Bronchial epithelial cell (primary cell): ENCODE results near the gene CALR. TPM values are rescaled to one million over a fixed set of nuclear protein-coding genes. Genes with fewer than 3 reads are reported as not detected.
"Not testable (repeated sequence)": the region's sequence is repeated elsewhere in the genome, so short reads cannot be mapped to it uniquely, and the experiment has no call there.

Experiments
- DNase-seq: peaks from one replicate; pipeline ENCODE4 v3.0.0-alpha.2; 2010; ENCODE audit warnings: low read depth
- FAIRE-seq: peaks from 2 replicates; lab custom pipeline; 2011; peaks lifted over from hg19 to GRCh38; lab: Jason Lieb, UNC
- H3K27me3 ChIP-seq: 2 replicates; pipeline ENCODE4 v1.5.1; 2011; ENCODE audit warnings: low read length; ENCODE audit not compliant: control insufficient read depth, insufficient read depth
- H3K36me3 ChIP-seq: 2 replicates; pipeline ENCODE4 v1.5.1; 2011; ENCODE audit warnings: low read length; ENCODE audit not compliant: control insufficient read depth, insufficient read depth
- H3K4me3 ChIP-seq: 2 replicates; pipeline ENCODE4 v1.5.1; 2011; ENCODE audit warnings: mild to moderate bottlenecking, low read depth, low read length, control low read depth
- CTCF ChIP-seq: IDR thresholded peaks from 2 replicates; pipeline ENCODE4 v1.5.1; 2011; ENCODE audit warnings: mild to moderate bottlenecking, moderate library complexity, low read length, control low read depth, inconsistent platforms; ENCODE audit not compliant: insufficient read depth, severe bottlenecking
- total RNA-seq: library from RNA; depleted of rRNA; stranded (reverse); fragments of >200 nt; gene quantifications from 2 replicates; pipeline ENCODE4 v1.2.1, GENCODE V29; 2014

Gene CALR
- total RNA-seq, 1 donor from 2014 or later, result 1,570 TPM

- TF ChIP-seq CTCF, result no peak
- no peak for DNase-seq
- Histone ChIP-seq H3K4me3 (no peak overlapping the region), H3K27me3 (no peaks in the 10 kb centered on the region), H3K36me3 (peaks cover 21% of the 10 kb centered on the region)
- no peak for FAIRE-seq
Measured at GRCh38 chr19:12954612-12954962, 16.2 kb downstream of the CALR start.

GRCh38 chr19:12955575-12955974 is 17.2 kb downstream of the CALR start:
- H3K36me3 ChIP-seq, result peaks cover 14% of the 10 kb centered on the region
- not testable (repeated sequence) for FAIRE-seq, DNase-seq, H3K27me3 ChIP-seq, H3K4me3 ChIP-seq

GRCh38 chr19:12955996-12956395 is 17.6 kb downstream of the CALR start:
- Histone ChIP-seq H3K27me3 (no peaks in the 10 kb centered on the region), H3K36me3 (peaks cover 14% of the 10 kb centered on the region), H3K4me3 (peak overlapping the region; percentile 64)
- no peak for DNase-seq
- FAIRE-seq, result no peak
- no peak for TF ChIP-seq CTCF

GRCh38 chr19:12956446-12957388 is 18.3 kb downstream of the CALR start, which contains the start of gene GADD45GIP1:
Gene GADD45GIP1, minus strand, starts transcription at chr19:12957223. Its CDS starts 11 bp downstream, at chr19:12957212.
- FAIRE-seq, result no peak
- Histone ChIP-seq H3K4me3 (peak within 1 kb of the TSS; percentile 64), H3K27me3 (no peaks in the 10 kb centered on the region), H3K36me3 (peaks cover 13% of the 10 kb centered on the region)
- no peak for TF ChIP-seq CTCF
- DNase-seq, result no peak

GRCh38 chr19:12957389-12957952 is 19.1 kb downstream of the CALR start:
- DNase-seq, H3K27me3 ChIP-seq, FAIRE-seq: not testable (repeated sequence)
- Histone ChIP-seq H3K4me3 (peak overlapping the region; percentile 64), H3K36me3 (peaks cover 11% of the 10 kb centered on the region)

- TF ChIP-seq CTCF, result no peak
- DNase-seq, result no peak
- Histone ChIP-seq H3K36me3 (no peaks in the 10 kb centered on the region), H3K4me3 (no peak overlapping the region), H3K27me3 (no peaks in the 10 kb centered on the region)
- FAIRE-seq, result no peak
Measured at GRCh38 chr19:12959481-12959880, 21.1 kb downstream of the CALR start.
